Endothelial cell of umbilical vein (primary cell): ENCODE measurements around the gene RALGAPB. TPM values are rescaled to one million over a fixed set of nuclear protein-coding genes. Genes with fewer than 3 reads are reported as not detected.
A peak's percentile ranks its signal among the peaks of the same experiment; 100 is the strongest.
"Not testable (repeated sequence)": the region's sequence is repeated elsewhere in the genome, so short reads cannot be mapped to it uniquely, and the experiment has no call there.

Source experiments
- BruUV-seq: library from RNA; stranded (reverse); fragments of 400-500 nt; replicated peaks from 2 replicates; lab custom pipeline; 2021; lab: Mats Ljungman, UMichigan
- CTCF ChIA-PET: fragments of 300-600, 350-600 bp; sonication (Branson Sonifier 250); formaldehyde crosslinking; loops from one replicate; lab custom pipeline; 2021; ENCODE audit warnings: antibody characterized with exemption, inconsistent platforms; lab: Charles Lee
- POLR2A ChIA-PET: fragments of 300-600, 350-600 bp; sonication (Branson Sonifier 250); formaldehyde crosslinking; loops from one replicate; lab custom pipeline; 2021; ENCODE audit warnings: antibody characterized with exemption, inconsistent platforms; lab: Charles Lee
- DNase-seq: peaks from one replicate; pipeline ENCODE4 v3.0.0-alpha.2; 2011; ENCODE audit warnings: low read depth, low spot score
- FAIRE-seq: peaks from 2 replicates; lab custom pipeline; 2011; peaks lifted over from hg19 to GRCh38; lab: Jason Lieb, UNC
- H2AFZ ChIP-seq: 2 replicates; pipeline ENCODE4 v1.6.0; 2012; ENCODE audit warnings: low read depth, low read length, control low read depth, inconsistent platforms
- H3K27ac ChIP-seq: 2 replicates; pipeline ENCODE4 v1.5.1; 2011; ENCODE audit warnings: low read depth, mild to moderate bottlenecking, control low read depth, low read length, moderate library complexity; ENCODE audit not compliant: insufficient read depth
- H3K27me3 ChIP-seq, 2 experiments: 2 replicates each; pipeline versions ENCODE4 v1.6.0 to v1.6.1; 2011; ENCODE audit warnings: low read length in 2 of 2, mixed read lengths in 1 of 2; ENCODE audit not compliant: control insufficient read depth in 2 of 2, insufficient read depth in 2 of 2
- H3K36me3 ChIP-seq, 2 experiments: 2 replicates in 1 of 2; 3 replicates in 1 of 2; pipeline ENCODE4 v1.5.1; 2011; ENCODE audit warnings: low read length in 2 of 2, mild to moderate bottlenecking in 1 of 2, moderate library complexity in 1 of 2; ENCODE audit not compliant: control insufficient read depth in 2 of 2, insufficient read depth in 2 of 2; ENCODE audit errors: extremely low read depth in 1 of 2
- H3K4me1 ChIP-seq: 3 replicates; pipeline ENCODE4 v1.5.1; 2011; ENCODE audit warnings: mild to moderate bottlenecking, low read length; ENCODE audit not compliant: control insufficient read depth, insufficient read depth; ENCODE audit errors: extremely low read depth
- H3K4me2 ChIP-seq: 2 replicates; pipeline ENCODE4 v1.6.1; 2011; ENCODE audit warnings: low read length, control low read depth, mixed read lengths; ENCODE audit not compliant: insufficient read depth
- H3K4me3 ChIP-seq, 3 experiments: fragments of 200-600 bp in 1 of 3; sonication (generic), shearing (Covaris generic) in 1 of 3; replicated peaks in 1 of 3; 2 replicates each; pipeline ENCODE4 v1.5.1; 2011 to 2016; ENCODE audit warnings: control low read depth in 3 of 3, low read length in 3 of 3, mild to moderate bottlenecking in 2 of 3, inconsistent platforms in 1 of 3, low read depth in 1 of 3, moderate library complexity in 1 of 3; ENCODE audit not compliant: insufficient read depth in 1 of 3
- H3K79me2 ChIP-seq: 2 replicates; pipeline ENCODE4 v1.6.0; 2012; ENCODE audit warnings: low read length, inconsistent platforms; ENCODE audit not compliant: control insufficient read depth, insufficient read depth
- H3K9ac ChIP-seq: replicated peaks from 2 replicates; pipeline ENCODE3; 2011; ENCODE audit warnings: low read length, control low read depth; ENCODE audit not compliant: insufficient read depth; ENCODE audit errors: extremely low read depth
- H3K9me1 ChIP-seq: replicated peaks from 3 replicates; pipeline ENCODE4 v1.6.0; 2011; ENCODE audit warnings: mild to moderate bottlenecking, low read length; ENCODE audit not compliant: control insufficient read depth, insufficient read depth; ENCODE audit errors: extremely low read depth
- H3K9me3 ChIP-seq: replicated peaks from 2 replicates; pipeline ENCODE4 v1.5.1; 2012; ENCODE audit warnings: low read length, inconsistent platforms; ENCODE audit not compliant: control insufficient read depth, insufficient read depth
- H4K20me1 ChIP-seq: replicated peaks from 2 replicates; pipeline ENCODE3; 2011; ENCODE audit warnings: mild to moderate bottlenecking, low read length; ENCODE audit not compliant: control insufficient read depth, insufficient read depth; ENCODE audit errors: extremely low read depth
- EZH2 ChIP-seq: IDR thresholded peaks from 2 replicates; pipeline ENCODE4 v1.6.1; 2012; ENCODE audit warnings: borderline replicate concordance, low read depth, mild to moderate bottlenecking, moderate library complexity, low read length, inconsistent platforms; ENCODE audit not compliant: severe bottlenecking
- FOS ChIP-seq: IDR thresholded peaks from 2 replicates; pipeline ENCODE4 v1.6.1; 2011; ENCODE audit warnings: mild to moderate bottlenecking, low read length, moderate library complexity, borderline replicate concordance; ENCODE audit not compliant: insufficient read depth
- GATA2 ChIP-seq: IDR thresholded peaks from 2 replicates; pipeline ENCODE4 v1.7.0; 2011; ENCODE audit warnings: low read depth, mild to moderate bottlenecking, moderate library complexity, mixed read lengths, low read length; ENCODE audit not compliant: insufficient read length, insufficient read depth
- JUN ChIP-seq: IDR thresholded peaks from 2 replicates; pipeline ENCODE4 v1.6.1; 2011; ENCODE audit warnings: borderline replicate concordance, low read depth; ENCODE audit not compliant: insufficient read length, insufficient read depth
- MYC ChIP-seq: IDR thresholded peaks from one replicate; pipeline ENCODE4 v1.6.1; 2011; ENCODE audit warnings: mild to moderate bottlenecking, low read depth, low read length
- POLR2AphosphoS5 ChIP-seq: IDR thresholded peaks from 2 replicates; pipeline ENCODE4 v1.6.1; 2012; ENCODE audit warnings: low read depth, mild to moderate bottlenecking, control low read depth, low read length, moderate library complexity; ENCODE audit not compliant: insufficient read depth
- dilution Hi-C: fragments of 300-500 bp; cut with MboI; formaldehyde crosslinking; loops from one replicate; pipeline ENCODE4 v1.15.0; 2019; ENCODE audit warnings: low sequenced_read_pairs; ENCODE audit not compliant: extremely low pct_ligation_motif_present
- intact Hi-C: fragments of 100-400 bp; cut with micrococcal nuclease; formaldehyde crosslinking; loops from one replicate; pipeline ENCODE4 v1.10.0; 2022
- polyA plus RNA-seq, 4 experiments: library from polyadenylated mRNA; depleted of rRNA in 3 of 4; stranded (reverse) in 3 of 4; unstranded in 1 of 4; fragments of >200 nt; gene quantifications; 2 replicates each; pipeline versions ENCODE4 v1.2.1 to v1.2.3, GENCODE V29; 2011 to 2012; ENCODE audit warnings: missing spikeins in 1 of 4
- total RNA-seq: library from RNA; stranded (reverse); gene quantifications from 2 replicates; pipeline ENCODE4 v1.2.3, GENCODE V29; 2021
- TF ChIP-seq, protein P1 (sequence below): IDR thresholded peaks from 2 replicates; pipeline ENCODE4 v1.6.1; 2011; ENCODE audit not compliant: insufficient read depth, insufficient read length

Gene RALGAPB
- total and polyA plus RNA-seq, 2 donors (not counting 3 experiments of a cell fraction or from before 2014, with no cell fraction given), result 12.8 to 38.7 TPM

DNA sequence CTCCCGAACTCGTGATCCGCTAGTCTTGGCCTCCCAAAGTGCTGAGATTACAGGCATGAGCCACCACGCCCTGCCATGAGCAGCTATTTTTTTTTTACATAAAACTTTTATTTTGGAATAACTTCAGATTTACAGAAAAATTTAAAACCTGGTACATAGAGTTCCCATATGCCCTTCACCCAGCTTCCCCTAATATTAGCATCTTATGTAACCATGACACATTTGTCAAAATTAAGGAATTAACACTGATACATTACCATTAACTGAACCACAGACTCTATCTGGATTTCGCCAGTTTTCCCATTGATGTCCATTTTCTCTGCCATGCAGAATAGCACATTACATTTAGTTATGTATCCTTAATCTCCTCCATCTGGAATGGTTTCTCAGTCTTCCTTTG, 14.3 kb upstream of the RALGAPB start:
- H3K36me3 ChIP-seq, result no peaks in the 10 kb centered on the region
- no peak overlapping the region for H3K4me3 ChIP-seq
- peaks cover 17% of the 10 kb centered on the region for H3K4me1 ChIP-seq
- TF ChIP-seq JUN (no peak), GATA2 (no peak), EZH2 (no peak), MYC (no peak), FOS (no peak)
- TF ChIP-seq, protein P1, sequence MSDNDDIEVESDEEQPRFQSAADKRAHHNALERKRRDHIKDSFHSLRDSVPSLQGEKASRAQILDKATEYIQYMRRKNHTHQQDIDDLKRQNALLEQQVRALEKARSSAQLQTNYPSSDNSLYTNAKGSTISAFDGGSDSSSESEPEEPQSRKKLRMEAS, result no peak
- ChIA-PET POLR2A (no interaction called here), CTCF (interaction anchor here (1.0 to 2.3 kb wide), 3 partner anchors 12 to 23 kb away, joined by 3 to 10 read pairs (median 5); partner anchors contain the start of genes RALGAPB and SNHG17)
- H3K9me1 ChIP-seq, result no peaks in the 10 kb centered on the region
- H2AFZ ChIP-seq, result no peak overlapping the region
- H4K20me1 ChIP-seq, result no peaks in the 10 kb centered on the region
- intact Hi-C loops (no loop called here), dilution Hi-C loops (no loop called here)
- DNase-seq (no peak), FAIRE-seq (no peak)
- BruUV-seq, result no TSS peak
- no peak overlapping the region for H3K9ac ChIP-seq
- no peaks in the 10 kb centered on the region for H3K79me2 ChIP-seq
- H3K4me2 ChIP-seq, result no peak overlapping the region
- no peak overlapping the region for H3K27ac ChIP-seq
- no peaks in the 10 kb centered on the region for H3K9me3 ChIP-seq
- no peaks in the 10 kb centered on the region for H3K27me3 ChIP-seq

DNA sequence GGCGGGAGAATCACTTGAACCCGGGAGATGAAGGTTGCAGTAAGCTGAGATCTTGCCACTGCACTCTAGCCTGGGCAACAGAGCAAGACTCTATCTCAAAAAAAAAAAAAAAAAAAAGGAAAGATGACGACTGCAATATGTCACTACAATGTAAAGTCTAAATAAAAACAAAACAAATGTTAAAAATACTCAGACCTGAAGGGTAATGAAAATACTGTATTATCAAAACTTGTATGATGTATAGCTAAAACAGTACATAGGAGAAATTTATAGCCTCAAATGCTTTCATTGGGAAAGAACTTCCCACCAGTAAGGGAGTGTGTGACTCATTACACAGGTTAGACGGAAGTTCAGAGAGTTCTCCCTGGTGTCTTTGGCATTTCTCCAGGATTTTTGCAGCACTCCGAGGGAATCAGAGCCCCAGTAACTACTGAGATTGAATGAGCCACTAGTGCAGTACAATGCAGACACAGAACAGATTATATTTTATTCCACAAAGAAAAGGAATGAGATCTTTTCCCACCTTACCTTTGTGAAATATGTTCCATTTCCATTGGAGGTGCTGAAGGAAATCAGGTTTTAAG, 12.5 kb upstream of the RALGAPB start:
- Histone ChIP-seq H3K4me1 (peaks cover 10% of the 10 kb centered on the region), H4K20me1 (no peaks in the 10 kb centered on the region), H2AFZ (no peak overlapping the region), H3K27ac (peak overlapping the region; percentile 20), H3K79me2 (no peaks in the 10 kb centered on the region), H3K4me3 (no peak overlapping the region), H3K36me3 (no peaks in the 10 kb centered on the region), H3K9me3 (no peaks in the 10 kb centered on the region), H3K27me3 (no peaks in the 10 kb centered on the region), H3K4me2 (peak overlapping the region; percentile 69), H3K9ac (no peak overlapping the region), H3K9me1 (no peaks in the 10 kb centered on the region)
- no TSS peak for BruUV-seq
- POLR2A ChIA-PET, result no interaction called here
- DNase-seq (peak; percentile 87), FAIRE-seq (peak; percentile 96)
- peak; percentile 62 for TF ChIP-seq JUN
- TF ChIP-seq GATA2, result no peak
- TF ChIP-seq FOS, result peak; percentile 93
- peak; percentile 67 for TF ChIP-seq POLR2AphosphoS5
- intact Hi-C loops (no loop called here), dilution Hi-C loops (no loop called here)
- CTCF ChIA-PET, result interaction anchor here (1.3 kb wide), 1 partner anchor 12 kb away, joined by 3 read pairs; the partner anchor contains the start of gene RALGAPB

DNA sequence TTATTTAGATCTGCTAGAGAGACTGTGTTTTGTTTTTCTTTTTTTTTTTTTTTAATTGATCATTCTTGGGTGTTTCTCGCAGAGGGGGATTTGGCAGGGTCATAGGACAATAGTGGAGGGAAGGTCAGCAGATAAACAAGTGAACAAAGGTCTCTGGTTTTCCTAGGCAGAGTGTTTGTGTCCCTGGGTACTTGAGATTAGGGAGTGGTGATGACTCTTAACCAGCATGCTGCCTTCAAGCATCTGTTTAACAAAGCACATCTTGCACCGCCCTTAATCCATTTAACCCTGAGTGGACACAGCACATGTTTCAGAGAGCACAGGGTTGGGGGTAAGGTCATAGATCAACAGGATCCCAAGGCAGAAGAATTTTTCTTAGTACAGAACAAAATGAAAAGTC, 12.0 kb upstream of the RALGAPB start:
- BruUV-seq, POLR2A ChIA-PET, CTCF ChIA-PET, H3K27ac ChIP-seq, H3K27me3 ChIP-seq, H2AFZ ChIP-seq, H3K9me3 ChIP-seq, intact Hi-C loops, H3K9ac ChIP-seq, H3K9me1 ChIP-seq, dilution Hi-C loops, H3K4me1 ChIP-seq, H3K36me3 ChIP-seq, H4K20me1 ChIP-seq, DNase-seq, H3K4me3 ChIP-seq, FAIRE-seq, H3K79me2 ChIP-seq: not testable (repeated sequence)
- peak overlapping the region; percentile 69 for H3K4me2 ChIP-seq
